Suprapubic skin (tissue), 4 donors: ENCODE results near the gene CLDN8.

ENCODE experiments used
- EP300 ChIP-seq: sonication (generic); formaldehyde crosslinking; IDR thresholded peaks from one replicate; pipeline ENCODE4 v1.6.1; 2017; ENCODE audit warnings: antibody characterized with exemption
- POLR2A ChIP-seq, 2 donors: fragments of 450-650 bp; IDR thresholded peaks; one replicate each; pipeline ENCODE4 v1.6.1; 2017; ENCODE audit warnings: antibody characterized with exemption in 2 of 2, mild to moderate bottlenecking in 2 of 2, moderate library complexity in 2 of 2
- POLR2AphosphoS5 ChIP-seq, 3 donors: sonication (generic); formaldehyde crosslinking; IDR thresholded peaks; one replicate each; pipeline ENCODE4 v1.6.1; 2017; ENCODE audit warnings: antibody characterized with exemption in 3 of 3
- TF ChIP-seq, protein P1 (sequence below), 2 donors: fragments of 200-600 bp in 1 of 2; fragments of 450-650 bp in 1 of 2; sonication (generic) in 1 of 2; IDR thresholded peaks; one replicate each; pipeline ENCODE4 v1.5.1; 2016 to 2019; ENCODE audit warnings: antibody characterized with exemption in 2 of 2, mild to moderate bottlenecking in 1 of 2, moderate library complexity in 1 of 2

DNA sequence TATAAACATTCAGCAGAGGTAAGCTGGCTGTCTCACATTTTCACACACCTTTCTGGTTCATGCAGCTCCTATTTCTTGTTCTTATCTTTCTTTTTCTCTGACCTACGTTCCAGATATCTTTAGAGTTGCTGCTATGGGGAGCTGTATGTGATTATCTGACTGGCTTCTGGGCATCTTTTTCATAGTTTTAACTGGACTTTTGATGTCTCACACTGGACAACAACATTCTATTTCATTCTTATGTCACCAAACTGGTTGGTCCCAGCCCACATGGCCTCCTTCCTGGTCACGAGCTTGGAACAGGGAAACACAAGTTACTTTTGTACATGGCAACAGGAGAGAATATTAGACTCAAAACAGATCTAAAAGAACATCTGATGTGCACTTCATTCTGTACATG is 7.7 kb upstream of the CLDN8 start:
- TF ChIP-seq, protein P1, sequence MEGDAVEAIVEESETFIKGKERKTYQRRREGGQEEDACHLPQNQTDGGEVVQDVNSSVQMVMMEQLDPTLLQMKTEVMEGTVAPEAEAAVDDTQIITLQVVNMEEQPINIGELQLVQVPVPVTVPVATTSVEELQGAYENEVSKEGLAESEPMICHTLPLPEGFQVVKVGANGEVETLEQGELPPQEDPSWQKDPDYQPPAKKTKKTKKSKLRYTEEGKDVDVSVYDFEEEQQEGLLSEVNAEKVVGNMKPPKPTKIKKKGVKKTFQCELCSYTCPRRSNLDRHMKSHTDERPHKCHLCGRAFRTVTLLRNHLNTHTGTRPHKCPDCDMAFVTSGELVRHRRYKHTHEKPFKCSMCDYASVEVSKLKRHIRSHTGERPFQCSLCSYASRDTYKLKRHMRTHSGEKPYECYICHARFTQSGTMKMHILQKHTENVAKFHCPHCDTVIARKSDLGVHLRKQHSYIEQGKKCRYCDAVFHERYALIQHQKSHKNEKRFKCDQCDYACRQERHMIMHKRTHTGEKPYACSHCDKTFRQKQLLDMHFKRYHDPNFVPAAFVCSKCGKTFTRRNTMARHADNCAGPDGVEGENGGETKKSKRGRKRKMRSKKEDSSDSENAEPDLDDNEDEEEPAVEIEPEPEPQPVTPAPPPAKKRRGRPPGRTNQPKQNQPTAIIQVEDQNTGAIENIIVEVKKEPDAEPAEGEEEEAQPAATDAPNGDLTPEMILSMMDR (IDR thresholded peaks at IDR 0.05): no peak
- no peak for TF ChIP-seq POLR2A (IDR thresholded peaks at IDR 0.05)
- TF ChIP-seq POLR2AphosphoS5 (IDR thresholded peaks at IDR 0.05): no peak
- no peak for TF ChIP-seq EP300
